Endometrial microvascular endothelial cells (primary cell): ENCODE data around the gene GNS. TPM values are rescaled to one million over a fixed set of nuclear protein-coding genes. Genes with fewer than 3 reads are reported as not detected.
"Not testable (repeated sequence)": the region's sequence is repeated elsewhere in the genome, so short reads cannot be mapped to it uniquely, and the experiment has no call there.

Experiments used
- in situ Hi-C: cut with HindIII; loops from 2 replicates; pipeline ENCODE4 v1.10.0; 2017; ENCODE audit warnings: low sequenced_read_pairs, low pct_unique_long_range_greater_than_20kb; ENCODE audit errors: inconsistent ontology term
- total RNA-seq: library from RNA; depleted of rRNA; stranded (reverse); fragments of >200 nt; gene quantifications from one replicate; pipeline ENCODE4 v1.2.3, GENCODE V29; 2015; ENCODE audit errors: inconsistent ontology term

GNS gene
- total RNA-seq, 1 donor from 2014 or later: 220 TPM

GRCh38 chr12:64780531-64781279 is 21.5 kb upstream of the GNS start:
- in situ Hi-C loops: no loop called here

- in situ Hi-C loops: no loop called here
These were observed 20.9 kb upstream of the GNS start for GRCh38 chr12:64780132-64780530.

- in situ Hi-C loops: no loop called here
These were observed 20.3 kb upstream of the GNS start for GRCh38 chr12:64779354-64779974.

GRCh38 chr12:64775147-64775736 is 16.0 kb upstream of the GNS start:
- in situ Hi-C loops: not testable (repeated sequence)

GRCh38 chr12:64773386-64773785 is 14.2 kb upstream of the GNS start:
- in situ Hi-C loops: no loop called here

GRCh38 chr12:64767495-64767894 is 8.3 kb upstream of the GNS start:
- in situ Hi-C loops: no loop called here

- in situ Hi-C loops: no loop called here
These were observed 1.8 kb upstream of the GNS start for GRCh38 chr12:64760808-64761573.

GRCh38 chr12:64757771-64758170 is 1.4 kb downstream of the GNS start:
- in situ Hi-C loops: no loop called here

- in situ Hi-C loops: no loop called here
These were observed 2.8 kb downstream of the GNS start for GRCh38 chr12:64756376-64756775.

- in situ Hi-C loops: no loop called here
These were observed 5.8 kb downstream of the GNS start for GRCh38 chr12:64753427-64753826.

GRCh38 chr12:64752833-64753238 is 6.4 kb downstream of the GNS start:
- in situ Hi-C loops: no loop called here

GRCh38 chr12:64752032-64752431 is 7.2 kb downstream of the GNS start:
- in situ Hi-C loops: no loop called here

- in situ Hi-C loops: no loop called here
These were observed 9.6 kb downstream of the GNS start for GRCh38 chr12:64749461-64750200.

GRCh38 chr12:64747695-64748094 is 11.5 kb downstream of the GNS start:
- in situ Hi-C loops: no loop called here

GRCh38 chr12:64746663-64747062 is 12.5 kb downstream of the GNS start:
- in situ Hi-C loops: no loop called here

- in situ Hi-C loops: no loop called here
These were observed 13.2 kb downstream of the GNS start for GRCh38 chr12:64745980-64746379.

- in situ Hi-C loops: no loop called here
These were observed 13.9 kb downstream of the GNS start for GRCh38 chr12:64745259-64745807.

GRCh38 chr12:64744422-64745258 is 14.6 kb downstream of the GNS start:
- in situ Hi-C loops: no loop called here
